GM19240 (cell line): ENCODE results near the gene ZNF724.
"Not testable (repeated sequence)": the region's sequence is repeated elsewhere in the genome, so short reads cannot be mapped to it uniquely, and the experiment has no call there.

ENCODE experiments used
- DNase-seq: peaks from one replicate; pipeline ENCODE4 v3.0.0; 2011; ENCODE audit warnings: low spot score; ENCODE audit not compliant: insufficient read length

The ZNF724 gene

GRCh38 chr19:23253256-23253655, 3.1 kb upstream of the ZNF724 start:
- not testable (repeated sequence) for DNase-seq

GRCh38 chr19:23241419-23241818, 8.8 kb downstream of the ZNF724 start:
- no peak for DNase-seq

GRCh38 chr19:23222998-23223652, 27.1 kb downstream of the ZNF724 start:
- no peak for DNase-seq

GRCh38 chr19:23203841-23204344, 46.3 kb downstream of the ZNF724 start:
- no peak for DNase-seq

GRCh38 chr19:23190341-23190740, 59.9 kb downstream of the ZNF724 start:
- no peak for DNase-seq

- DNase-seq, result no peak
These were observed 66.9 kb downstream of the ZNF724 start for GRCh38 chr19:23183251-23183650.
